SU-DHL-6 (cell line): ENCODE results near the gene DCHS1.

Experiments used
- H2AFZ ChIP-seq: fragments of 200-600 bp; sonication (generic); 2 replicates; pipeline ENCODE4 v1.6.1; 2014; ENCODE audit warnings: low read depth, mild to moderate bottlenecking, moderate library complexity, mixed read lengths, antibody characterized with exemption, low read length; ENCODE audit not compliant: severe bottlenecking
- H3F3A ChIP-seq: fragments of 200-600 bp; shearing (Covaris generic); 2 replicates; pipeline ENCODE4 v1.6.0; 2016; ENCODE audit warnings: antibody characterized with exemption, mild to moderate bottlenecking; ENCODE audit not compliant: insufficient read depth
- H3K27ac ChIP-seq: fragments of 200-600 bp; sonication (generic); 2 replicates; pipeline ENCODE4 v1.5.1; 2016; ENCODE audit warnings: low read depth, mild to moderate bottlenecking, low read length, moderate library complexity, mixed read lengths
- H3K27me3 ChIP-seq: fragments of 200-600 bp; sonication (generic), shearing (Covaris generic); 2 replicates; pipeline ENCODE4 v1.6.0; 2014; ENCODE audit warnings: mild to moderate bottlenecking, low read length
- H3K36me3 ChIP-seq: fragments of 200-600 bp; sonication (generic); 2 replicates; pipeline ENCODE4 v1.6.1; 2014; ENCODE audit warnings: mild to moderate bottlenecking, low read length, mixed read lengths
- H3K4me2 ChIP-seq: fragments of 300-600, 200-600 bp; shearing (Covaris generic), sonication (generic); 2 replicates; pipeline ENCODE4 v1.6.0; 2014; ENCODE audit warnings: low read length, low read depth, mild to moderate bottlenecking; ENCODE audit not compliant: poor library complexity, severe bottlenecking
- H3K4me3 ChIP-seq: fragments of 200-600 bp; sonication (generic); 2 replicates; pipeline ENCODE4 v1.5.1; 2014; ENCODE audit warnings: antibody characterized with exemption, low read length, mild to moderate bottlenecking, mixed read lengths; ENCODE audit not compliant: insufficient read depth, poor library complexity, severe bottlenecking
- H3K79me2 ChIP-seq: fragments of 200-600 bp; sonication (generic); 2 replicates; pipeline ENCODE4 v1.6.1; 2014; ENCODE audit warnings: mild to moderate bottlenecking, low read length, moderate library complexity; ENCODE audit not compliant: insufficient read depth
- H3K9ac ChIP-seq: fragments of 200-600 bp; sonication (generic); 2 replicates; pipeline ENCODE4 v1.7.0; 2014; ENCODE audit warnings: mild to moderate bottlenecking, low read length
- H3K9me2 ChIP-seq: fragments of 200-600 bp; sonication (generic); replicated peaks from 2 replicates; pipeline ENCODE4 v1.6.1; 2014; ENCODE audit warnings: low read length; ENCODE audit not compliant: insufficient read depth
- H3K9me3 ChIP-seq: fragments of 200-600 bp; sonication (generic); 2 replicates; pipeline ENCODE4 v1.6.1; 2014; ENCODE audit warnings: low read length, mixed read lengths; ENCODE audit not compliant: insufficient read depth
- H4K20me1 ChIP-seq: fragments of 200-600 bp; sonication (generic); 2 replicates; pipeline ENCODE4 v1.6.1; 2014; ENCODE audit warnings: low read depth, mild to moderate bottlenecking, antibody characterized with exemption, low read length, moderate library complexity, mixed read lengths
- CTCF ChIP-seq: fragments of 200-600 bp; sonication (generic); IDR thresholded peaks from one replicate; pipeline ENCODE4 v1.5.1; 2017; ENCODE audit warnings: antibody characterized with exemption, mild to moderate bottlenecking, low read length, moderate library complexity; ENCODE audit not compliant: insufficient read depth, poor library complexity, severe bottlenecking
- EZH2phosphoT487 ChIP-seq: fragments of 200-600 bp; sonication (generic), shearing (Covaris generic); conservative IDR thresholded peaks from 2 replicates; pipeline ENCODE4 v1.6.1; 2018; ENCODE audit warnings: mild to moderate bottlenecking, antibody characterized with exemption, low read length, moderate library complexity, mixed read lengths

The DCHS1 gene

GRCh38 chr11:6621711-6622211 lies 33.8 kb downstream of the DCHS1 start:
- H3K4me2 ChIP-seq, result no peak overlapping the region
- no peaks in the 10 kb centered on the region for H4K20me1 ChIP-seq
- no peak overlapping the region for H3K27ac ChIP-seq
- no peaks in the 10 kb centered on the region for H3F3A ChIP-seq
- peaks cover 9% of the 10 kb centered on the region; the same call in 1 of the 2 replicates for H3K79me2 ChIP-seq
- TF ChIP-seq EZH2phosphoT487 (no peak), CTCF (no peak)
- H3K9me2 ChIP-seq, result no peaks in the 10 kb centered on the region
- no peaks in the 10 kb centered on the region for H3K27me3 ChIP-seq
- no peak overlapping the region for H3K4me3 ChIP-seq
- H3K9ac ChIP-seq, result no peak overlapping the region
- H3K9me3 ChIP-seq, result no peaks in the 10 kb centered on the region
- no peak overlapping the region for H2AFZ ChIP-seq
- no peaks in the 10 kb centered on the region for H3K36me3 ChIP-seq

- no peaks in the 10 kb centered on the region for H3F3A ChIP-seq
- H3K27ac ChIP-seq, result no peak overlapping the region
- no peaks in the 10 kb centered on the region for H3K27me3 ChIP-seq
- TF ChIP-seq CTCF (no peak), EZH2phosphoT487 (no peak)
- H3K4me3 ChIP-seq, result no peak overlapping the region
- no peaks in the 10 kb centered on the region for H3K9me3 ChIP-seq
- H3K9me2 ChIP-seq, result no peaks in the 10 kb centered on the region
- no peak overlapping the region for H2AFZ ChIP-seq
- H3K36me3 ChIP-seq, result no peaks in the 10 kb centered on the region
- no peak overlapping the region for H3K4me2 ChIP-seq
- no peaks in the 10 kb centered on the region for H4K20me1 ChIP-seq
- no peak overlapping the region for H3K9ac ChIP-seq
- peaks cover 9% of the 10 kb centered on the region; the same call in 1 of the 2 replicates for H3K79me2 ChIP-seq
Observed at GRCh38 chr11:6620636-6621035, 35.0 kb downstream of the DCHS1 start.

- Histone ChIP-seq H2AFZ (peak within 1 kb of the TSS; percentile 65), H3K9me2 (no peaks in the 10 kb centered on the region), H3K4me2 (peak within 1 kb of the TSS; percentile 84), H3K4me3 (peak within 1 kb of the TSS; percentile 77), H3K9me3 (no peaks in the 10 kb centered on the region), H3K79me2 (peaks cover 9% of the 10 kb centered on the region; the same call in 1 of the 2 replicates), H3K27ac (no peak within 1 kb of the TSS), H3K36me3 (no peaks in the 10 kb centered on the region), H3F3A (no peaks in the 10 kb centered on the region), H3K9ac (peak within 1 kb of the TSS; percentile 74), H4K20me1 (no peaks in the 10 kb centered on the region), H3K27me3 (no peaks in the 10 kb centered on the region)
- TF ChIP-seq CTCF, result no peak
- no peak for TF ChIP-seq EZH2phosphoT487
Observed at GRCh38 chr11:6619004-6619745, 36.4 kb downstream of the DCHS1 start, which contains the start of gene TPP1. Gene TPP1 (minus strand): TSS chr11:6619422. CDS start chr11:6619400, 22 bp downstream.
